Fibroblast of pulmonary artery (primary cell): Measurements from ENCODE around the gene SPAG5.

ENCODE experiments used
- DNase-seq: peaks from one replicate; pipeline ENCODE4 v3.0.0-alpha.2; 2010; ENCODE audit warnings: low read depth
- H3K4me3 ChIP-seq: replicated peaks from 2 replicates; pipeline ENCODE4 v1.5.1; 2011; ENCODE audit warnings: low read depth, mild to moderate bottlenecking, control low read depth, low read length, moderate library complexity
- CTCF ChIP-seq: IDR thresholded peaks from 2 replicates; pipeline ENCODE4 v1.5.1; 2011; ENCODE audit warnings: mild to moderate bottlenecking, control low read depth, low read length, inconsistent platforms; ENCODE audit errors: missing control alignments

Gene SPAG5

GRCh38 chr17:28555022-28555421 lies 43.8 kb downstream of the SPAG5 start:
- no peak for DNase-seq
- H3K4me3 ChIP-seq, result no peak overlapping the region
- TF ChIP-seq CTCF, result no peak

GRCh38 chr17:28554565-28554964 lies 44.3 kb downstream of the SPAG5 start:
- TF ChIP-seq CTCF, result no peak
- DNase-seq, result no peak
- no peak overlapping the region for H3K4me3 ChIP-seq

- peak overlapping the region; percentile 31 for H3K4me3 ChIP-seq
- TF ChIP-seq CTCF, result no peak
- DNase-seq, result no peak
Measured at GRCh38 chr17:28553000-28553505, 45.8 kb downstream of the SPAG5 start.

- no peak for TF ChIP-seq CTCF
- DNase-seq, result peak; percentile 61
- peak within 1 kb of the TSS; percentile 69 for H3K4me3 ChIP-seq
Measured at GRCh38 chr17:28552176-28552999, 46.4 kb downstream of the SPAG5 start, which contains the start of gene UNC119. UNC119 (minus strand) TSS chr17:28552624; CDS start chr17:28552557, 67 bp downstream.

GRCh38 chr17:28551421-28552175 lies 47.2 kb downstream of the SPAG5 start:
- no peak for TF ChIP-seq CTCF
- peak; percentile 19 for DNase-seq
- H3K4me3 ChIP-seq, result peak overlapping the region; percentile 69

- no peak for TF ChIP-seq CTCF
- no peak for DNase-seq
- H3K4me3 ChIP-seq, result no peak overlapping the region
Measured at GRCh38 chr17:28550858-28551257, 48.0 kb downstream of the SPAG5 start.
